Daoy (cell line): ENCODE data around the gene KIRREL3. TPM values are rescaled to one million over a fixed set of nuclear protein-coding genes. Genes with fewer than 3 reads are reported as not detected.

Experiments
- DNase-seq: peaks from one replicate; pipeline ENCODE4 v3.0.0-alpha.2; 2015; ENCODE audit warnings: low read depth
- total RNA-seq: library from RNA; depleted of rRNA; stranded (reverse); fragments of >200 nt; shearing (Covaris generic); gene quantifications from 2 replicates; pipeline ENCODE4 v1.2.3, GENCODE V29; 2014

KIRREL3 gene
- total RNA-seq, 1 experiment from 2014 or later: 2.4 TPM

GRCh38 chr11:126488591-126489370 is 511.8 kb downstream of the KIRREL3 start:
- no peak for DNase-seq

- DNase-seq: no peak
Observed at GRCh38 chr11:126487711-126488110, 512.9 kb downstream of the KIRREL3 start.

GRCh38 chr11:126485986-126486635 is 514.5 kb downstream of the KIRREL3 start:
- no peak for DNase-seq

- DNase-seq: no peak
Observed at GRCh38 chr11:126485021-126485792, 515.4 kb downstream of the KIRREL3 start.

- DNase-seq: peak; percentile 28
Observed at GRCh38 chr11:126484266-126484665, 516.3 kb downstream of the KIRREL3 start.

GRCh38 chr11:126483621-126484195 is 516.9 kb downstream of the KIRREL3 start:
- DNase-seq: no peak

- no peak for DNase-seq
Observed at GRCh38 chr11:126482586-126483108, 517.9 kb downstream of the KIRREL3 start.

GRCh38 chr11:126481303-126481680 is 519.3 kb downstream of the KIRREL3 start:
- DNase-seq: no peak

- DNase-seq: peak; percentile 84
Observed at GRCh38 chr11:126480410-126481302, 519.9 kb downstream of the KIRREL3 start.

GRCh38 chr11:126480015-126480409 is 520.6 kb downstream of the KIRREL3 start:
- no peak for DNase-seq

GRCh38 chr11:126479178-126479930 is 521.2 kb downstream of the KIRREL3 start:
- DNase-seq: no peak

- no peak for DNase-seq
Observed at GRCh38 chr11:126478466-126478865, 522.1 kb downstream of the KIRREL3 start.

- no peak for DNase-seq
Observed at GRCh38 chr11:126477535-126478305, 522.9 kb downstream of the KIRREL3 start.

- DNase-seq: no peak
Observed at GRCh38 chr11:126476977-126477376, 523.6 kb downstream of the KIRREL3 start.

GRCh38 chr11:126476266-126476924 is 524.2 kb downstream of the KIRREL3 start:
- DNase-seq: no peak

- DNase-seq: no peak
Observed at GRCh38 chr11:126475014-126475991, 525.3 kb downstream of the KIRREL3 start.

GRCh38 chr11:126474220-126474619 is 526.4 kb downstream of the KIRREL3 start:
- no peak for DNase-seq

GRCh38 chr11:126473269-126473668 is 527.3 kb downstream of the KIRREL3 start:
- DNase-seq: no peak
